Retinal pigment epithelial cell (primary cell): Measurements from ENCODE around the gene MDM4.

Experiments
- DNase-seq: peaks from one replicate; pipeline ENCODE4 v3.0.0-alpha.2; 2010; ENCODE audit warnings: low read depth
- H3K4me3 ChIP-seq: 2 replicates; pipeline ENCODE4 v1.5.1; 2011; ENCODE audit warnings: mild to moderate bottlenecking, low read length, control low read depth, moderate library complexity
- CTCF ChIP-seq: conservative IDR thresholded peaks from 2 replicates; pipeline ENCODE4 v1.5.1; 2011; ENCODE audit warnings: low read depth, low read length, control low read depth, inconsistent platforms

Gene MDM4

GRCh38 chr1:204563307-204563706, 47.1 kb downstream of the MDM4 start:
- DNase-seq, result no peak
- no peak for TF ChIP-seq CTCF
- no peak overlapping the region for H3K4me3 ChIP-seq

- H3K4me3 ChIP-seq, result no peak overlapping the region
- no peak for TF ChIP-seq CTCF
- DNase-seq, result no peak
Observed at GRCh38 chr1:204563780-204564179, 47.6 kb downstream of the MDM4 start.

- DNase-seq, result no peak
- H3K4me3 ChIP-seq, result no peak overlapping the region
- TF ChIP-seq CTCF, result no peak
Observed at GRCh38 chr1:204564835-204565234, 48.6 kb downstream of the MDM4 start.

GRCh38 chr1:204565617-204566582, 49.7 kb downstream of the MDM4 start:
- DNase-seq, result peak; percentile 33
- H3K4me3 ChIP-seq, result no peak overlapping the region
- peak; percentile 67 for TF ChIP-seq CTCF

- no peak for DNase-seq
- TF ChIP-seq CTCF, result no peak
- H3K4me3 ChIP-seq, result no peak overlapping the region
Observed at GRCh38 chr1:204566583-204566955, 50.4 kb downstream of the MDM4 start.

GRCh38 chr1:204567071-204567470, 50.9 kb downstream of the MDM4 start:
- H3K4me3 ChIP-seq, result no peak overlapping the region
- DNase-seq, result no peak
- no peak for TF ChIP-seq CTCF
